Measurements from ENCODE around the gene ARHGAP23. TPM values are rescaled to one million over a fixed set of nuclear protein-coding genes. Genes with fewer than 3 reads are reported as not detected.
"Not testable (repeated sequence)": the region's sequence is repeated elsewhere in the genome, so short reads cannot be mapped to it uniquely, and the experiment has no call there.

The ARHGAP23 gene
- polyA plus RNA-seq, 3 donors = 0.03 to 0.21 (median 0.09) TPM

GRCh38 chr17:38498353-38498752 lies 70.1 kb downstream of the ARHGAP23 start:
- H2AFZ ChIP-seq (ENCODE audit: insufficient read depth, low read depth, low read length, poor library complexity, severe bottlenecking) = no peak overlapping the region
- no peak overlapping the region for H3K9ac ChIP-seq (ENCODE audit: insufficient read depth, low read length, poor library complexity, severe bottlenecking)
- WGBS (ENCODE audit: insufficient coverage) = 96% methylated on average over 4 of the region's 14 CpGs
- H3K36me3 ChIP-seq (replicated peaks in 1 of 2; ENCODE audit: control insufficient read depth in 1 of 2, insufficient read depth in 2 of 2, low read length in 2 of 2) = no peaks in the 10 kb centered on the region
- intact Hi-C loops (cut with micrococcal nuclease) = no loop called here
- no peaks in the 10 kb centered on the region for H3K27me3 ChIP-seq (ENCODE audit: control insufficient read depth in 2 of 2, insufficient read depth in 2 of 2, low read length in 2 of 2)
- Mint-ChIP-seq H3K9me3 (peaks cover 2 to 10% (median 7%) of the 10 kb centered on the region in 7 donors), H3K4me3 (no peak overlapping the region), H3K36me3 (peaks cover 2 to 9% of the 10 kb centered on the region in 2 donors), H3K4me1 (no peaks in the 10 kb centered on the region), H3K27ac (no peak overlapping the region), H3K27me3 (ENCODE audit: low read depth in 3 of 3) (peaks cover 0 to 2% (median 1%) of the 10 kb centered on the region in 3 donors)
- H3K4me1 ChIP-seq (ENCODE audit: control insufficient read depth in 1 of 2, insufficient read depth in 2 of 2, low read length in 2 of 2) = no peaks in the 10 kb centered on the region
- no peaks in the 10 kb centered on the region for H3K9me3 ChIP-seq (replicated peaks in 1 of 2; ENCODE audit: control insufficient read depth in 1 of 2, insufficient read depth in 1 of 2, low read length in 2 of 2)
- no peak overlapping the region for H3K4me3 ChIP-seq (replicated peaks in 1 of 3; ENCODE audit: low read depth in 2 of 3, low read length in 3 of 3)
- no peak overlapping the region for H3K4me2 ChIP-seq (replicated peaks; ENCODE audit: extremely low read depth, low read length, poor library complexity, severe bottlenecking)
- no peak overlapping the region for H3K27ac ChIP-seq (ENCODE audit: low read depth in 1 of 2, low read length in 2 of 2)
- TF ChIP-seq, protein P1, sequence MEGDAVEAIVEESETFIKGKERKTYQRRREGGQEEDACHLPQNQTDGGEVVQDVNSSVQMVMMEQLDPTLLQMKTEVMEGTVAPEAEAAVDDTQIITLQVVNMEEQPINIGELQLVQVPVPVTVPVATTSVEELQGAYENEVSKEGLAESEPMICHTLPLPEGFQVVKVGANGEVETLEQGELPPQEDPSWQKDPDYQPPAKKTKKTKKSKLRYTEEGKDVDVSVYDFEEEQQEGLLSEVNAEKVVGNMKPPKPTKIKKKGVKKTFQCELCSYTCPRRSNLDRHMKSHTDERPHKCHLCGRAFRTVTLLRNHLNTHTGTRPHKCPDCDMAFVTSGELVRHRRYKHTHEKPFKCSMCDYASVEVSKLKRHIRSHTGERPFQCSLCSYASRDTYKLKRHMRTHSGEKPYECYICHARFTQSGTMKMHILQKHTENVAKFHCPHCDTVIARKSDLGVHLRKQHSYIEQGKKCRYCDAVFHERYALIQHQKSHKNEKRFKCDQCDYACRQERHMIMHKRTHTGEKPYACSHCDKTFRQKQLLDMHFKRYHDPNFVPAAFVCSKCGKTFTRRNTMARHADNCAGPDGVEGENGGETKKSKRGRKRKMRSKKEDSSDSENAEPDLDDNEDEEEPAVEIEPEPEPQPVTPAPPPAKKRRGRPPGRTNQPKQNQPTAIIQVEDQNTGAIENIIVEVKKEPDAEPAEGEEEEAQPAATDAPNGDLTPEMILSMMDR (IDR thresholded peaks at IDR 0.05) = no peak
- DNase-seq = no peak
- no peaks in the 10 kb centered on the region for H3K79me2 ChIP-seq (ENCODE audit: insufficient read depth, low read length)
- H4K20me1 ChIP-seq (ENCODE audit: insufficient read depth, low read length) = no peaks in the 10 kb centered on the region

DNA sequence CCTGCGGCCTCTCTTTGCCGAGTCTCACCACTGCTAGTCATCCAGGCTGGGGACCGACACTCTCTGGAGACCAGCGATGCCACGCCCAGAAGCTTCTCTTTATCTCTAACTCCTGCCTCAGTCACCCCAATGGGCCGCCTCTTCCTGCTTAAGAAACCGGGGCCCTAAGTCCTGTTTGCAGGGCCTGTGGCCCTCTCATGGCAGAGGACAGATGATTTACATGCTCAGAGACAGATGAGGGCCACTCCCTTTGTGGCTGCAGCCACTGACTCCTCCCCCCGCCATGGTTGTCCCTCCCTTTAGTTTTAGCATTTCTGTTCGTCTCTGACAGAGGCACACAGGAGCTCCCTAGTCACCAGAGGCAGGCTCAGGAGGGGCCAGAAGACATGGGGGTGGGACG lies 71.0 kb downstream of the ARHGAP23 start:
- H3K27me3 ChIP-seq (ENCODE audit: control insufficient read depth in 2 of 2, insufficient read depth in 2 of 2, low read length in 2 of 2); H3K9me3 Mint-ChIP-seq; H3K27ac ChIP-seq (ENCODE audit: low read depth in 1 of 2, low read length in 2 of 2); H3K4me3 ChIP-seq (replicated peaks in 1 of 3; ENCODE audit: low read depth in 2 of 3, low read length in 3 of 3); H3K4me3 Mint-ChIP-seq; H3K4me1 ChIP-seq (ENCODE audit: control insufficient read depth in 1 of 2, insufficient read depth in 2 of 2, low read length in 2 of 2); H3K79me2 ChIP-seq (ENCODE audit: insufficient read depth, low read length); H3K4me1 Mint-ChIP-seq; H3K9me3 ChIP-seq (replicated peaks in 1 of 2; ENCODE audit: control insufficient read depth in 1 of 2, insufficient read depth in 1 of 2, low read length in 2 of 2); H3K4me2 ChIP-seq (replicated peaks; ENCODE audit: extremely low read depth, low read length, poor library complexity, severe bottlenecking); H3K9ac ChIP-seq (ENCODE audit: insufficient read depth, low read length, poor library complexity, severe bottlenecking); DNase-seq; H2AFZ ChIP-seq (ENCODE audit: insufficient read depth, low read depth, low read length, poor library complexity, severe bottlenecking); H3K27ac Mint-ChIP-seq; H3K36me3 Mint-ChIP-seq; H3K36me3 ChIP-seq (replicated peaks in 1 of 2; ENCODE audit: control insufficient read depth in 1 of 2, insufficient read depth in 2 of 2, low read length in 2 of 2); H3K27me3 Mint-ChIP-seq (ENCODE audit: low read depth in 3 of 3); intact Hi-C loops (cut with micrococcal nuclease); H4K20me1 ChIP-seq (ENCODE audit: insufficient read depth, low read length): not testable (repeated sequence)
- WGBS (ENCODE audit: insufficient coverage) = 97% methylated on average over 6 of the region's 10 CpGs

DNA sequence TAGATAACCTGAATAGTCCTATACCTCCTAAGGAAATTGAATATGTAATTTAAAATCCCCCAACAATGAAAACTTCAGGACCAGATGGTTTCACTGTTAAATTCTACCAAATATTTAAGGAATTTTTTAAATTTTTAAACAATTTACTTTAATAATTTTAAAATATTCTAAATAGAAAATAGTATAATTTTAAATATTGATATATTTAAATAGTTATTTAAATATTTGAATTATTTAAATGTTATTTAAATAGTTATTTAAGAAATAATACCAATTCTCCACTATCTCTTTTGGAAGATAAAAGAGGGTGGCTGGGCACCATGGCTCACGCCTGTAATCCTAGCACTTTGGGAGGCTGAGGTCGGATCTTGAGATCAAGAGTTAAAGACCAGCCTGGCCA lies 73.5 kb downstream of the ARHGAP23 start:
- H4K20me1 ChIP-seq (ENCODE audit: insufficient read depth, low read length); H3K36me3 Mint-ChIP-seq; H3K79me2 ChIP-seq (ENCODE audit: insufficient read depth, low read length); H3K27me3 ChIP-seq (ENCODE audit: control insufficient read depth in 2 of 2, insufficient read depth in 2 of 2, low read length in 2 of 2); H3K4me1 Mint-ChIP-seq; H3K36me3 ChIP-seq (replicated peaks in 1 of 2; ENCODE audit: control insufficient read depth in 1 of 2, insufficient read depth in 2 of 2, low read length in 2 of 2); H3K27ac ChIP-seq (ENCODE audit: low read depth in 1 of 2, low read length in 2 of 2); intact Hi-C loops (cut with micrococcal nuclease); DNase-seq; H3K27me3 Mint-ChIP-seq (ENCODE audit: low read depth in 3 of 3); H3K4me3 Mint-ChIP-seq; H3K9me3 Mint-ChIP-seq; H3K4me3 ChIP-seq (replicated peaks in 1 of 3; ENCODE audit: low read depth in 2 of 3, low read length in 3 of 3); H3K4me2 ChIP-seq (replicated peaks; ENCODE audit: extremely low read depth, low read length, poor library complexity, severe bottlenecking); H2AFZ ChIP-seq (ENCODE audit: insufficient read depth, low read depth, low read length, poor library complexity, severe bottlenecking); H3K27ac Mint-ChIP-seq; H3K4me1 ChIP-seq (ENCODE audit: control insufficient read depth in 1 of 2, insufficient read depth in 2 of 2, low read length in 2 of 2); H3K9me3 ChIP-seq (replicated peaks in 1 of 2; ENCODE audit: control insufficient read depth in 1 of 2, insufficient read depth in 1 of 2, low read length in 2 of 2); H3K9ac ChIP-seq (ENCODE audit: insufficient read depth, low read length, poor library complexity, severe bottlenecking): not testable (repeated sequence)
- WGBS (ENCODE audit: insufficient coverage) = no CpG with 5 or more reads among the region's 2 CpGs

GRCh38 chr17:38503286-38503913 lies 75.1 kb downstream of the ARHGAP23 start:
- intact Hi-C loops (cut with micrococcal nuclease); H3K4me1 ChIP-seq (ENCODE audit: control insufficient read depth in 1 of 2, insufficient read depth in 2 of 2, low read length in 2 of 2); H3K36me3 ChIP-seq (replicated peaks in 1 of 2; ENCODE audit: control insufficient read depth in 1 of 2, insufficient read depth in 2 of 2, low read length in 2 of 2); H3K9me3 ChIP-seq (replicated peaks in 1 of 2; ENCODE audit: control insufficient read depth in 1 of 2, insufficient read depth in 1 of 2, low read length in 2 of 2); H3K4me3 ChIP-seq (replicated peaks in 1 of 3; ENCODE audit: low read depth in 2 of 3, low read length in 3 of 3); DNase-seq; H3K27me3 ChIP-seq (ENCODE audit: control insufficient read depth in 2 of 2, insufficient read depth in 2 of 2, low read length in 2 of 2); H3K9me3 Mint-ChIP-seq; H3K4me2 ChIP-seq (replicated peaks; ENCODE audit: extremely low read depth, low read length, poor library complexity, severe bottlenecking); H3K79me2 ChIP-seq (ENCODE audit: insufficient read depth, low read length); H3K4me1 Mint-ChIP-seq; H4K20me1 ChIP-seq (ENCODE audit: insufficient read depth, low read length); H3K27ac ChIP-seq (ENCODE audit: low read depth in 1 of 2, low read length in 2 of 2); H3K4me3 Mint-ChIP-seq; H2AFZ ChIP-seq (ENCODE audit: insufficient read depth, low read depth, low read length, poor library complexity, severe bottlenecking); H3K9ac ChIP-seq (ENCODE audit: insufficient read depth, low read length, poor library complexity, severe bottlenecking); H3K27me3 Mint-ChIP-seq (ENCODE audit: low read depth in 3 of 3); H3K27ac Mint-ChIP-seq; H3K36me3 Mint-ChIP-seq: not testable (repeated sequence)
- WGBS (ENCODE audit: insufficient coverage) = 96% methylated on average over 11 of the region's 15 CpGs
